ENCODE results near the gene PTH2. TPM values are rescaled to one million over a fixed set of nuclear protein-coding genes. Genes with fewer than 3 reads are reported as not detected.

The PTH2 gene
- total RNA-seq, 1 experiment from 2014 or later, result not detected

- no peaks in the 10 kb centered on the region for H3K36me3 ChIP-seq
- no peak overlapping the region for H3K4me3 ChIP-seq
- DNase-seq, result no peak
- no peaks in the 10 kb centered on the region for H3K9me3 ChIP-seq
- no peaks in the 10 kb centered on the region for H3K27me3 ChIP-seq
Observed at GRCh38 chr19:49407482-49408015, 15.7 kb downstream of the PTH2 start.

GRCh38 chr19:49407079-49407478, 16.2 kb downstream of the PTH2 start:
- no peaks in the 10 kb centered on the region for H3K27me3 ChIP-seq
- no peak overlapping the region for H3K4me3 ChIP-seq
- no peaks in the 10 kb centered on the region for H3K9me3 ChIP-seq
- DNase-seq, result no peak
- H3K36me3 ChIP-seq, result no peaks in the 10 kb centered on the region

- no peaks in the 10 kb centered on the region for H3K36me3 ChIP-seq
- no peaks in the 10 kb centered on the region for H3K9me3 ChIP-seq
- no peak overlapping the region for H3K4me3 ChIP-seq
- no peak for DNase-seq
- no peaks in the 10 kb centered on the region for H3K27me3 ChIP-seq
Observed at GRCh38 chr19:49403404-49404187, 19.6 kb downstream of the PTH2 start.

GRCh38 chr19:49400029-49400428, 23.2 kb downstream of the PTH2 start:
- no peaks in the 10 kb centered on the region for H3K36me3 ChIP-seq
- H3K27me3 ChIP-seq, result no peaks in the 10 kb centered on the region
- no peak for DNase-seq
- H3K4me3 ChIP-seq, result no peak overlapping the region
- H3K9me3 ChIP-seq, result no peaks in the 10 kb centered on the region

GRCh38 chr19:49398931-49399330, 24.3 kb downstream of the PTH2 start:
- Histone ChIP-seq H3K27me3 (no peaks in the 10 kb centered on the region), H3K9me3 (no peaks in the 10 kb centered on the region), H3K36me3 (no peaks in the 10 kb centered on the region), H3K4me3 (no peak overlapping the region)
- DNase-seq, result no peak

GRCh38 chr19:49398001-49398615, 25.1 kb downstream of the PTH2 start:
- no peaks in the 10 kb centered on the region for H3K27me3 ChIP-seq
- H3K9me3 ChIP-seq, result no peaks in the 10 kb centered on the region
- DNase-seq, result no peak
- H3K36me3 ChIP-seq, result no peaks in the 10 kb centered on the region
- no peak overlapping the region for H3K4me3 ChIP-seq

- no peak for DNase-seq
- H3K4me3 ChIP-seq, result no peak overlapping the region
- no peaks in the 10 kb centered on the region for H3K9me3 ChIP-seq
- no peaks in the 10 kb centered on the region for H3K36me3 ChIP-seq
- peaks cover 5% of the 10 kb centered on the region for H3K27me3 ChIP-seq
Observed at GRCh38 chr19:49396738-49397505, 26.3 kb downstream of the PTH2 start.

- DNase-seq, result no peak
- Histone ChIP-seq H3K9me3 (no peaks in the 10 kb centered on the region), H3K36me3 (no peaks in the 10 kb centered on the region), H3K4me3 (no peak overlapping the region), H3K27me3 (peaks cover 5% of the 10 kb centered on the region)
Observed at GRCh38 chr19:49395581-49396407, 27.4 kb downstream of the PTH2 start.

- Histone ChIP-seq H3K36me3 (no peaks in the 10 kb centered on the region), H3K9me3 (no peaks in the 10 kb centered on the region), H3K27me3 (peaks cover 7% of the 10 kb centered on the region), H3K4me3 (no peak overlapping the region)
- DNase-seq, result no peak
Observed at GRCh38 chr19:49393881-49394280, 29.4 kb downstream of the PTH2 start.

- DNase-seq, result peak; percentile 67
- no peak overlapping the region for H3K4me3 ChIP-seq
- peaks cover 7% of the 10 kb centered on the region for H3K27me3 ChIP-seq
- H3K36me3 ChIP-seq, result no peaks in the 10 kb centered on the region
- H3K9me3 ChIP-seq, result no peaks in the 10 kb centered on the region
Observed at GRCh38 chr19:49391581-49392399, 31.5 kb downstream of the PTH2 start.

GRCh38 chr19:49390929-49391359, 32.3 kb downstream of the PTH2 start:
- Histone ChIP-seq H3K27me3 (peaks cover 7% of the 10 kb centered on the region), H3K4me3 (no peak overlapping the region), H3K36me3 (no peaks in the 10 kb centered on the region), H3K9me3 (no peaks in the 10 kb centered on the region)
- DNase-seq, result no peak

- Histone ChIP-seq H3K4me3 (no peak overlapping the region), H3K27me3 (peaks cover 10% of the 10 kb centered on the region), H3K9me3 (no peaks in the 10 kb centered on the region; the same call in 1 of the 2 replicates), H3K36me3 (no peaks in the 10 kb centered on the region)
- no peak for DNase-seq
Observed at GRCh38 chr19:49390131-49390928, 32.9 kb downstream of the PTH2 start.

- no peak for DNase-seq
- H3K4me3 ChIP-seq, result no peak overlapping the region
- no peaks in the 10 kb centered on the region; the same call in 1 of the 2 replicates for H3K9me3 ChIP-seq
- H3K36me3 ChIP-seq, result no peaks in the 10 kb centered on the region
- H3K27me3 ChIP-seq, result peaks cover 12% of the 10 kb centered on the region
Observed at GRCh38 chr19:49389406-49389805, 33.8 kb downstream of the PTH2 start.

GRCh38 chr19:49387936-49388372, 35.3 kb downstream of the PTH2 start, which contains the start of gene KASH5:
Gene KASH5, plus strand, starts transcription at chr19:49388249. Its CDS starts 2,635 bp downstream, at chr19:49390884.
- DNase-seq, result peak; percentile 34
- H3K27me3 ChIP-seq, result peaks cover 14% of the 10 kb centered on the region
- H3K9me3 ChIP-seq, result peaks cover 5% of the 10 kb centered on the region
- H3K4me3 ChIP-seq, result no peak within 1 kb of the TSS
- no peaks in the 10 kb centered on the region for H3K36me3 ChIP-seq

- no peak for DNase-seq
- H3K27me3 ChIP-seq, result peaks cover 7% of the 10 kb centered on the region; the same call in 1 of the 2 replicates
- no peaks in the 10 kb centered on the region for H3K36me3 ChIP-seq
- no peak overlapping the region for H3K4me3 ChIP-seq
- H3K9me3 ChIP-seq, result peaks cover 17% of the 10 kb centered on the region
Observed at GRCh38 chr19:49383599-49383998, 39.6 kb downstream of the PTH2 start.

All from MG63 (cell line).